ENCODE data around the gene IFNA8. TPM values are rescaled to one million over a fixed set of nuclear protein-coding genes. Genes with fewer than 3 reads are reported as not detected.
A peak's percentile ranks its signal among the peaks of the same experiment; 100 is the strongest.
"Not testable (repeated sequence)": the region's sequence is repeated elsewhere in the genome, so short reads cannot be mapped to it uniquely, and the experiment has no call there.

The IFNA8 gene
- total RNA-seq, 3 donors from 2014 or later, result not detected

- no peak for ATAC-seq
- no peak for DNase-seq
- H3K4me1 ChIP-seq (ENCODE audit: low read depth), result no peaks in the 10 kb centered on the region
- intact Hi-C loops (cut with DNase I, micrococcal nuclease), result no loop called here
- no peak overlapping the region for H3K4me3 ChIP-seq
- no peak for TF ChIP-seq CTCF (IDR thresholded peaks at IDR 0.05)
- no peaks in the 10 kb centered on the region for H3K9me3 ChIP-seq
- H3K36me3 ChIP-seq (ENCODE audit: low read depth), result no peaks in the 10 kb centered on the region
Measured at GRCh38 chr9:21432672-21433425, 23.9 kb downstream of the IFNA8 start.

- Histone ChIP-seq H3K36me3 (ENCODE audit: low read depth) (no peaks in the 10 kb centered on the region), H3K4me3 (no peak overlapping the region), H3K4me1 (ENCODE audit: low read depth) (no peaks in the 10 kb centered on the region), H3K9me3 (no peaks in the 10 kb centered on the region)
- DNase-seq (peak in 1 of 3 donors; percentile 85), ATAC-seq (no peak)
- intact Hi-C loops (cut with DNase I, micrococcal nuclease), result no loop called here
- peak; percentile 24 for TF ChIP-seq CTCF (IDR thresholded peaks at IDR 0.05)
Measured at GRCh38 chr9:21434202-21435014, 25.5 kb downstream of the IFNA8 start.

- ATAC-seq; DNase-seq; H3K4me1 ChIP-seq (ENCODE audit: low read depth); H3K36me3 ChIP-seq (ENCODE audit: low read depth); H3K4me3 ChIP-seq; intact Hi-C loops (cut with DNase I, micrococcal nuclease); H3K9me3 ChIP-seq: not testable (repeated sequence)
Measured at GRCh38 chr9:21435015-21435383, 26.1 kb downstream of the IFNA8 start.

- intact Hi-C loops (cut with DNase I, micrococcal nuclease), result no loop called here
- H3K9me3 ChIP-seq, result no peaks in the 10 kb centered on the region
- ATAC-seq (no peak), DNase-seq (no peak)
- no peaks in the 10 kb centered on the region for H3K36me3 ChIP-seq (ENCODE audit: low read depth)
- H3K4me1 ChIP-seq (ENCODE audit: low read depth), result no peaks in the 10 kb centered on the region
- H3K4me3 ChIP-seq, result no peak within 1 kb of the TSS
- no peak for TF ChIP-seq CTCF (IDR thresholded peaks at IDR 0.05)
Measured at GRCh38 chr9:21440139-21440538, 31.2 kb downstream of the IFNA8 start, which contains the start of gene IFNA1. Gene IFNA1, plus strand, starts transcription at chr9:21440439. Its CDS starts 69 bp downstream, at chr9:21440508.

- ATAC-seq, result peak; percentile 55
Measured at GRCh38 chr9:21443849-21444625, 35.1 kb downstream of the IFNA8 start.

GRCh38 chr9:21449312-21449711 lies 40.4 kb downstream of the IFNA8 start:
- H3K4me3 ChIP-seq; H3K36me3 ChIP-seq (ENCODE audit: low read depth); intact Hi-C loops (cut with DNase I, micrococcal nuclease); DNase-seq; H3K9me3 ChIP-seq; H3K4me1 ChIP-seq (ENCODE audit: low read depth); ATAC-seq: not testable (repeated sequence)

More at GRCh38 chr9:21443849-21444625, 35.1 kb downstream of the IFNA8 start:
- TF ChIP-seq CTCF (IDR thresholded peaks at IDR 0.05), result no peak
- no peak for DNase-seq
- intact Hi-C loops (cut with DNase I, micrococcal nuclease), result no loop called here
- Histone ChIP-seq H3K36me3 (ENCODE audit: low read depth) (no peaks in the 10 kb centered on the region), H3K4me3 (no peak overlapping the region), H3K4me1 (ENCODE audit: low read depth) (no peaks in the 10 kb centered on the region), H3K9me3 (no peaks in the 10 kb centered on the region)

All from mucosa of descending colon (tissue), 3 donors.